ENCODE measurements around the gene UBL4B. TPM values are rescaled to one million over a fixed set of nuclear protein-coding genes. Genes with fewer than 3 reads are reported as not detected.

The UBL4B gene
- total and polyA plus RNA-seq, 8 donors, result not detected

DNA sequence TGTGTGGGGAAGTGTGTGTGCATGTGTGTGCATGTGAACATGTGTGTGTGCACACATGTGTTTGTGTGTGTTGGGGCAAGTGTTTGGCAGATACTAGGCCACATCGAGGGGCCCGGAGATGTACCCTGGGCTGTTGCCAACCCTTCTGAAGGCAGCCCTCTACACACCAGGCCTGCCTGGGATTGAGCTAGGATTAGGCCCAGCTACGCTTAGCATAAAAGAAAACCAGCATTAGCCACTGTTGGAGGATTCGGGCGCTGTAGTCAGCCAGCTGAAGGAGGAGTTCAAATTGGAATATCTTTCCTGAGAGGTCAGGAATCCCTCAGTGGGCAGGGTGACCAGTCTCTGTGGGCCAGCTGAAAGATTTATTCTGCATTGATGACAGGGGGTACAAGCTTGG is 31.2 kb upstream of the UBL4B start:
- FAIRE-seq (no peak), ATAC-seq (no peak)
- TF ChIP-seq, protein P1, sequence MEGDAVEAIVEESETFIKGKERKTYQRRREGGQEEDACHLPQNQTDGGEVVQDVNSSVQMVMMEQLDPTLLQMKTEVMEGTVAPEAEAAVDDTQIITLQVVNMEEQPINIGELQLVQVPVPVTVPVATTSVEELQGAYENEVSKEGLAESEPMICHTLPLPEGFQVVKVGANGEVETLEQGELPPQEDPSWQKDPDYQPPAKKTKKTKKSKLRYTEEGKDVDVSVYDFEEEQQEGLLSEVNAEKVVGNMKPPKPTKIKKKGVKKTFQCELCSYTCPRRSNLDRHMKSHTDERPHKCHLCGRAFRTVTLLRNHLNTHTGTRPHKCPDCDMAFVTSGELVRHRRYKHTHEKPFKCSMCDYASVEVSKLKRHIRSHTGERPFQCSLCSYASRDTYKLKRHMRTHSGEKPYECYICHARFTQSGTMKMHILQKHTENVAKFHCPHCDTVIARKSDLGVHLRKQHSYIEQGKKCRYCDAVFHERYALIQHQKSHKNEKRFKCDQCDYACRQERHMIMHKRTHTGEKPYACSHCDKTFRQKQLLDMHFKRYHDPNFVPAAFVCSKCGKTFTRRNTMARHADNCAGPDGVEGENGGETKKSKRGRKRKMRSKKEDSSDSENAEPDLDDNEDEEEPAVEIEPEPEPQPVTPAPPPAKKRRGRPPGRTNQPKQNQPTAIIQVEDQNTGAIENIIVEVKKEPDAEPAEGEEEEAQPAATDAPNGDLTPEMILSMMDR (IDR thresholded peaks at IDR 0.05), result no peak

GRCh38 chr1:110082477-110082876 is 29.8 kb upstream of the UBL4B start:
- FAIRE-seq, result no peak
- TF ChIP-seq, protein P1 (IDR thresholded peaks at IDR 0.05), result no peak
- 80 to 87% methylated on average over 5 of the region's 5 CpGs for WGBS, 2 donors
- ATAC-seq, result no peak
- Histone ChIP-seq H3K9me3 (no peaks in the 10 kb centered on the region), H3K27me3 (no peaks in the 10 kb centered on the region), H3K27ac (no peak overlapping the region), H3K4me3 (no peak overlapping the region), H3K4me1 (peaks cover 0 to 5% (median 4%) of the 10 kb centered on the region in 3 donors), H3K36me3 (no peaks in the 10 kb centered on the region)
- no peak for DNase-seq
- intact Hi-C loops (cut with DNase I), result no loop called here

More for the DNA sequence above, 31.2 kb upstream of the UBL4B start:
- Histone ChIP-seq H3K9me3 (no peaks in the 10 kb centered on the region), H3K4me1 (peaks cover 0 to 5% (median 4%) of the 10 kb centered on the region in 3 donors), H3K27me3 (no peaks in the 10 kb centered on the region), H3K36me3 (no peaks in the 10 kb centered on the region), H3K4me3 (no peak overlapping the region), H3K27ac (no peak overlapping the region)
- 86 to 91% methylated on average over 5 of the region's 5 CpGs for WGBS, 2 donors
- intact Hi-C loops (cut with DNase I), result no loop called here
- no peak for DNase-seq

DNA sequence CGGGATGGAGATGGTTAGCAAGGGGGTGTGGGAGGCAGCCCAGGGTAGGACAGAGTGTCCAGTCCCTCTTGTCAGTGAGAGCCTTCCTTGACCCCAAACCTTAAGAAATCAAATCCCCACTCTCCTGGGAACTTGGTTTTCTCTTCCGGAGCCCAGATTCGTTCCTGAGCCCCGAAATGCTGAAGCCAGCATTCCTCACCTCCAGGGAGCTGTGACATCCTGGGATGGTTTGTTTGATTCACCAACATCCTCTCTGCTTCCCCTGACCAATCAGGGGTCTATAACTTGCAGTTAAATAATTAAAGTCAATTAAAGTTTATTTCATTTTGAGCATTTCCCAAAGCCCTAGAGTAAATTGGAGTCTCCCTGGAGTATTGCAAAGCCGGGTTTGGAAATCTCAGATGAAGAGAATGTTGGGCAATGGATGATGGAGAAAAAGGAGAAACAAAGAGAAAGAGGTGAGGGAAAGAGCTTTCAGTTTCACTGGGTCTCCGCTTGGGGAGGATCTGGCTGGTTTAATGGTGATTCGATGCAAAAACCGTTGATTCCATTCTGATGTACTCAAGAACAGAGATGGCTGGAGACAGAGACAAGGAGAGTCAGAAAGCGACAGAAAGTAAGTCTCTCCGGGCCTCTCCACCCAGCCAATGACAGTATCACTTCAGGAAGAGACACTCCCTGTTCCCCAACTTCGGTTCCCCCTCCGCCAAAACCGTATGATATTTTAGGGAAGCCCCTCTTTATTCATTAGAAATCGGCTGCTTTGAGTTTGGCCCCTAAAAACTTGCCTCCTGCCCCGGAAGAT is 29.0 kb upstream of the UBL4B start:
- Histone ChIP-seq H3K4me3 (peak overlapping the region in 2 of 4 donors; percentile 55 to 56), H3K27ac (no peak overlapping the region), H3K36me3 (no peaks in the 10 kb centered on the region), H3K27me3 (no peaks in the 10 kb centered on the region), H3K4me1 (peaks cover 0 to 5% (median 4%) of the 10 kb centered on the region in 3 donors), H3K9me3 (no peaks in the 10 kb centered on the region)
- 80 to 81% methylated on average over 15 of the region's 15 CpGs for WGBS, 2 donors
- no peak for FAIRE-seq
- no peak for ATAC-seq
- TF ChIP-seq, protein P1 (IDR thresholded peaks at IDR 0.05), result no peak
- no peak for DNase-seq
- intact Hi-C loops (cut with DNase I), result no loop called here

- DNase-seq, result no peak
- 44 to 45% methylated on average over 29 to 37 of the region's 37 CpGs for WGBS, 2 donors
- FAIRE-seq, result no peak
Measured at GRCh38 chr1:110083866-110084226, 28.4 kb upstream of the UBL4B start.

More at GRCh38 chr1:110083866-110084226, 28.4 kb upstream of the UBL4B start:
- Histone ChIP-seq H3K36me3 (no peaks in the 10 kb centered on the region), H3K27me3 (no peaks in the 10 kb centered on the region), H3K9me3 (no peaks in the 10 kb centered on the region), H3K4me3 (peak overlapping the region; percentile 48 to 64 (median 56)), H3K27ac (no peak overlapping the region), H3K4me1 (peaks cover 0 to 5% (median 4%) of the 10 kb centered on the region in 3 donors)
- ATAC-seq, result peak in 3 of 4 donors; percentile 2 to 23 (median 18)
- intact Hi-C loops (cut with DNase I), result no loop called here
- TF ChIP-seq, protein P1 (IDR thresholded peaks at IDR 0.05), result no peak

Data from pancreas (tissue), 10 donors.